HG03196 (cell line): ENCODE results near the gene SCN3B.

Experiments used
- ATAC-seq: cut with Tn5 transposase; IDR thresholded peaks from one replicate; pipeline ENCODE4 v1.9.1; 2021; ENCODE audit not compliant: unreplicated experiment

Gene SCN3B

DNA sequence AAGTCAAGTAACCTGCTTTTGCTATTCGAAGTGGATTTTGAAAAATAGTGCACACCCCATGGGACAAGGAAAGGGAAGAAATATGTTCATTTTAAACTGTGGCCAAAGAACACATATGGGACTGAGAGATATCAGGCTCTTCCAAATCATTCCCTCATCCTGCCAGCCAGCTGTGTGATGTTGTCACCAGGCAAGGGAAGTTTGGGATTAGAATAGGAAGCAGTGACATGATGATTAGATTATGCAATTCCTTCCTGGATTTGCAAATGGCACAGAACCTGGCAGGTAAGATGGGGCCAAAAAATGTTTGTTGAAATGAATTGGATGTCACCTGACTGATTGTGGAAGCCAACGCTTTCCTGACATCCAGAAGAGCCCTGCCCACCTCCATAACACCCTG lies 4.9 kb upstream of the SCN3B start:
- ATAC-seq = no peak

DNA sequence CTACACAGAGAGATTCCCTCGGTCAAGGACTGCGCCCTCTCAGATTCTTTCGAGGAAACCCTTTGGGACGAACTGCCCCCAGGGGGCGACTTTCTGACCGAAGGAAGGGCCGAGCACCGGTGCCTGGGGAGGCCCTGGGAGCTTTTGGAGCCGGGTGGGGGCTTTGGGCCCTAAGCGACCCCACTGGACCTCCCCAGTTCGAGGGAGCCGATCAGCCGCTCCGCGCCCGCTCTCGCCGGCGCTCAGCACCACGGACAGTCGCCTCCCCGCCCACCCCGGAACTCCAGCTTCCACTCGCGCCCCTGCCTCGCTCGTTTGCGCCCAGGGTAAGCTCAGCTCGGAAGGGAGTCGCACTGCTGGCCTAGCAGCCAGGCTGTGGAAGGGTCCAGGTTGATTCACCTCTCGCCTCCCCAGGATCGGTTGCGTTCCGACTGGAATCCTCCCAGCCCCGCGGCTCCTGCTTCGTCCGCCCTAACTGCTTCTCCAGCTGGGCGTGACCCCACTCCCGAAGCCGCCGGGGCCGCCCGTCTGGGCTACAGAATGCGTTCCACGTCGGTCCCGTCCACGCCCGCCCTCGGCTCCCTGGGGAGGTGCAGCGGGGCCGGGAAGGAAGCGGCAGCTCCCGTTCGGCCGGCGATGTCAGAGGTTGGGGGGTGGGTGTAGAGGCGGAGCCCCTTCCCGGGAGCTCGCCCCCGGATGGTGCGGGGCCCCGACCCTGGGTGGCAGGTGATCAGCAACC lies 428 bp downstream of the SCN3B start:
- ATAC-seq = no peak

DNA sequence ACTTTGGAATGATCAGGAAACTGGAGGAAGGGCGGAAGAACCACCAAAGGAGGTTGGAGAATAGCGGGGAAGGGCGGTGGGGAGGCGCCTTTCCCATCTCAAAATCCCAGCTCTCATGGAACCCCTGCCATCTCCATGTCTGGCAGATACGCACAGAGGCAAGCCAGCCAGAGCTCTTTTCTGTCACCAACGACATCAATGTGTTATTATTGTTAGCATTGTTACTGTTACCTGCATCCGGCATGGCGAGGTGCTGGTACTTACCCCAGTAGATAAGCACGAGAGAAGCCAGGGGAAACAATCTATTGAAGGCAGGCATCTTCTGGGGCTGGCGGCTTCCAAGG lies 969 bp downstream of the SCN3B start:
- no peak for ATAC-seq

DNA sequence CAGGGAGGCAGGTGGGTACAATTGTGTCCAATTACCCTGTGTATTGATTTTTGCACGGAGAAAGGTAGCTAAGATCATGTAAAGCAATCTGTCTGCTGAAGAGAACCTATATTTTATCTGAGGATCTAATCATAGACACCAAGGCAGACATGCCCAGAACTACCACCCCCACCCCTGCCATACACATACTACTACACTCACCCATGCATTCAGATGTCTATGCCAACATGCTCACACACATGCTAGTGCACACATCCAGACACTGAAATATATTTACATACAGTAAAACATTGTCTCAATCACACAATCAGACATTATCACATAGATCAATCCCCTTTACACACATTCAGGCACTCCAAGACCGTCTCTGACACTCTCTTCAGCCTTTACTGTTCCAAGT lies 1.8 kb downstream of the SCN3B start:
- ATAC-seq = no peak

GRCh38 chr11:123650901-123651300 lies 3.5 kb downstream of the SCN3B start:
- no peak for ATAC-seq

- no peak for ATAC-seq
Observed at GRCh38 chr11:123645286-123645975, 9.0 kb downstream of the SCN3B start.

DNA sequence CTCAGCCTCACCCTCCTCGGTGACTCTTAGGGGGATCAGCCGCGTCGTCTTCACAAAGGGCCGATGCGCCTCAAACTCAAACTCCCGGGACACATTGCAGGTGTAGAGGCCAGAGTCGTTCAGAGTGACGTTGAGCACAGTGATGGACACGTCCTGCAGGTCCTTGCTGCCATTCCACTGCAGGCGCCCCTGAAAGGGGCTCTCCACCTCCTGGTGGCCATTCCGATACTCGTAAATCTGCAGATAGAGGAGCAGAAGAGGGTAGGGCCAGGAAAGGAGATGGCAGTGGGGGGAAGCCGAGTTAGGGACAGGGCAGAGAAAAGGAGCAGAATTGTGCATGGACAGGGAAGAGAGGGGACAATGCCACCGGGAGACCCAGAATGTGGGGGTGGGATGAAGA lies 12.0 kb downstream of the SCN3B start:
- no peak for ATAC-seq

DNA sequence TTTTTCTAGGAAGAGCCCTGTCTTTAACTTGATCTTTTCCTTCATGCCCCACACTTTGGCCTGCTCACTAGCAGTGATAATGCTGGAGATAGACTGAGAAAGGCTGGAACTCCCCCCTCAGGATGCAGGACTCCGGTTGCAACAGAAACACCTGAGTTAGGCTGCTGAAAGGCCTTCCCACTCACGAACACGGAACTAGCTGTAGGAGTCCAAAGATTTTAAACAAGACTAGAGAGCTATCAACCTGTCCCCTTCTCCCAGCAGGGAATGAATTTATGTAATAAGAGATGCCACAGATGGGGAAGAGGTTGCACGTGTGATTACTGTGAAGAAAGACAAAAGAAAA lies 13.0 kb downstream of the SCN3B start:
- ATAC-seq = no peak

DNA sequence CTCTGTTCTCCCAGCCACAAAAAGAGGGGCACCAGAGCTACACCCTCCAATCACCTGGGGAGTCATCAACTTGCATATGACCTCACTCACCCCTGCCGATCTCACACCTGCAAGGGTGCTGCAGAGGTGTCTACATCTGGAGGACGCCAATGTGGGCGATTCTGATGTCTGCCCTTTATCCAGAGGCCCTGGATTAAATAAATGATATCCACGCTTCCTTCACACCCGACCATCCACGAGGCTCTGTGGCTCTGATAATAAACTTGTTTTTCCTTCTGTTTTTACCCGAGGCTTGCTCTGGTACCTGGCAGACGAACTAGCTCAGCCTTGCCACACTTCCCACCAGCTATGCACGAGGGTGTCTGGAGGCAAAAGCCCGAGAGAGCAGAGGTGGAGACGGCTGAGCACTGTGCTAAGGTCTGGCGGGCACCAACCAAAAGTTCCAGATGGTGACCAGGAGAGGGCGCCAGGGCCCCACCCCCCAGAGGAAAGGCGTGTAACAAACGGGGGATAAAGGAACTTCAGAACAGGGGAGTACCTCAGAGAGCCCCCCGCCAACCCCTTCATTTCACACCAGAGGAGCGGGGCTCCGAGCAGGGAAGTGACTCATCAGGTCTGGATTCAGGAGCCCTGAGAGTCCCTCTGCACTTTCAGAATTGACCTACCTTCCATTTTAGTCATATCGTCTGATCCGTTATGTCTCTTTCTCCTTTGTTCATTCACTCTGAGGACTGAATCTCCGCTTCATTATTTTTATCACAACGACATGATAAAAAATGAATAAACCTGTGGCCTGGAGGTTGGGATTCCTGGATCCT lies 13.5 kb downstream of the SCN3B start:
- peak; percentile 58 for ATAC-seq

DNA sequence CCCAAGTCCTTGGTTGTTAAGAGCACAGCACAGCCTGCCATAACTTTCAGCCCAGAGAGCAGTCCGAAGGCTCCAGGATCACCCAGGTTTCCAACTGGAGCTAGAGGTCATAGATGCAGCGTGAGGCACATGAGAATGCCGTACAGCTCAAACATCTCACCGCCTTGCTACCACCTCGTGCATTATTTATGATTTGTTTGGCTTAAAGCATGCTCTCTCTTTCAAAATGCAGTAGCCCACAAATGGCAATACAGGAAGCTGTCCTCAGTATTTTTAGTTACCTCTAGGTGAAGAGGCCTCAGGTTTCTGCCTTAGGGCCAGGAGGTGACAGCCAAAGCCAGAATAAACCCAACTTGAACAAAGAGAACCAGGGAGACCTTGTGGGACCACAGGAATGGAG lies 14.4 kb downstream of the SCN3B start:
- ATAC-seq = no peak

GRCh38 chr11:123630126-123630608 lies 24.3 kb downstream of the SCN3B start:
- ATAC-seq = no peak

GRCh38 chr11:123628936-123629683 lies 25.3 kb downstream of the SCN3B start:
- ATAC-seq = no peak

DNA sequence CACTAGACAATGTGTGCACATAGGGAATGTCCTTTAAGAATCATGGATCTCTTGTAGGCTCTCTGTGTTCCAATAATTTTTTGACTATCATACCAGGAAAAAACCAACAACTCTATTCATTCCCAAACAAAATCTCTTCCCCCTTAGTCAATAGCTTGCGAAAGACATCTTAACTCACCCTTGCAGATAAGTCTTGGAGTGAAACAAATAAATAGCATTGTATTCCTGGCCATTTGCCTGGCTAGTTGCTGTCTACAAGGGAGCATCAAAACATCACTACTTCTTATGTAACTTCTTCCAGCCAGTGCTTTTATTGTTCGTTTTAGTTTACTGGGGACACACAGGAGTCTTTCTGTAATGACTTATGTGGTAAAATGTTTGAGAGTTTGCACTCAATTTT lies 29.4 kb downstream of the SCN3B start:
- ATAC-seq = no peak

DNA sequence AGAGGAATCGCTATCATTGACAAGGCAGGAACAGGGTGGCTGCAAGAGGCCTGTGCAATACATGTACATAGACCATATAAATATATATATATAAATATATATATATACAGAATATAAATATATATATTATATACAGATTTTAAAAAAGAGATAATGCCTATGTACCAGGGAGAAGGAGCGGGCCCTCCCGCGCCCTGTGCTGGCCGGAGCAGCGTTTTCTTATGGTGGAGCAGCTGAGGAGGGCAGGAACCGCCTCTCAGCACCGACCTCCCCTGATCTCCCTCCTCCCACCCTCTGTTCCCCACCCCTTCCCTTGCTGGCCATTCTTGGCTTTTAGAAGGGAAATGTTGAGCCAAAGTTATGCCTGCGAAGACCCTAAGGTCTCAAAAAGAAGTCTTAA lies 31.8 kb downstream of the SCN3B start:
- no peak for ATAC-seq

DNA sequence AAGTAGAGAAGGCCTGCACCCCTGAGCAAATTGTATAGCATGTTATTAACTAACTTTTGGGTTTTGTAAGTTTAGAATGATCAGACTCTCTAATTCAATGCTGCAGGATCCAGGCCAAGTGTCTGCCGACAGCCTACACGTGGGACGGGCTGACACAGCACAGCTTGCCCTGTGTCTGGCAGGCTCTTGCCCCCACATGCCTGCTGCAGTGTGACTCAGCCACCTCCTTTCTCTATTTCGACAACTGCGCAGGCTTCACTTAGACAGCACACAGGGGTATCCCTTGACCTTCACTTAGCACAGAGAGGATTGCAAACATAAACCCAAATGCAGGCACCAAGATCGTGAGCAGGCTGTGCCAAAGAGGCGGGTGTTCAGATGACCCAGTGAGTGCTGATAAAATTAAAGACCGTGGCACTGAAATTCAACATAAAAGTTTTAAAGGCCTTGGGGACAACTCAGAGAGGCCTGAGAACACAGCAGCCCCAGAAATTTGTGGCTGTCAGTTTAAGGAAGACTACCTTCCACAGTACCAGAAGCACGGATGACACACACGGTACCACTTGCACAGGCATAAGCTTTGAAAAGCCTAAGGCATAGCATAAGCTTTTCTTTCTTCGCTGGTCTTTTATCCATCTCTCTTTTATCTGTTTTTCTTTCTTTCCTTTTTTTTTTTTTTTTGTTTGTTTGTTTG lies 37.8 kb downstream of the SCN3B start:
- no peak for ATAC-seq

GRCh38 chr11:123611698-123612097 lies 42.7 kb downstream of the SCN3B start:
- no peak for ATAC-seq

DNA sequence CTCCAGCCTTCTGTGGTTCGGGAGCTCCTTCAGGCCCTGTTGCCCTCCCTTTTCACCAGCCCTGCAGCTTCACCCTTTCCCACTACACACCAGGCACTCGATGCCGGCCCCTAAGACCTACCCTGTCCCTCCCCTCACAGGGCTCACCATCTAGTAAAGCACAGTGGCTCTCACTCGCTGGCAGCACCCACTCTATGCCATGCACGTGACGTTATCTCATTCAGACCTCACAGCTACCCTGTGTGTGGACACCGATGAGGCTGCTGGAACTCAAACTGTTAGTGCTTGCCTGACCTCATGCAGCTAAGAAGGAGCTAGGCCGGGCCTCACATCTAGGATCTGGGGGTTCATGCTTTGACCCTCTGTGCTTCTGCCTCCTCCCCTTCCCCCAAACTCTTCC lies 45.5 kb downstream of the SCN3B start:
- no peak for ATAC-seq

DNA sequence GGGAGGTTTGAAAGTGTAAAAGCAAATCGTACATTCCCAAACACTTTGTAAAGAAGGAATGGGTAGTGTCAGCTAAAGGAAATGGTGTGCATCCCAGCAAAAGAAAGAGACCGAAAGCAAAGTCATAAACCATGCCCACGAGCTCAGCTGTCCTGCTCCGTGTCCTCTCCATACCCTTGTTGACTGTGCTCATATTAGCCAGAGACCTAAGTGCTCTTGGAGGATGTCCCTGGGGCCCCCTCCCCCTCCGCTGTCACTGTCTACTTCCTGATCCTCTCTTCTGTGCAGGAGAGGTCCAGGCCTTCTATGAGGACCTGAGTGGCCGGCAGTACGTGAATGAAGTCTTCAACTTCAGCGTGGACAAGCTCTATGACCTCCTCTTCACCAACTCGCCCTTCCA lies 46.1 kb downstream of the SCN3B start:
- no peak for ATAC-seq

GRCh38 chr11:123607781-123608180 lies 46.6 kb downstream of the SCN3B start:
- no peak for ATAC-seq

GRCh38 chr11:123603666-123604065 lies 50.8 kb downstream of the SCN3B start:
- ATAC-seq = no peak

GRCh38 chr11:123601743-123602142 lies 52.7 kb downstream of the SCN3B start:
- ATAC-seq = no peak
